Liver (tissue), 9 donors: ENCODE measurements around the gene CCDC92B. TPM values are rescaled to one million over a fixed set of nuclear protein-coding genes. Genes with fewer than 3 reads are reported as not detected.

Experiments
- DNase-seq: peaks from one replicate; pipeline ENCODE4 v3.0.0-alpha.2; 2017; ENCODE audit warnings: low spot score
- H3K27ac ChIP-seq, 2 donors: one replicate each; pipeline ENCODE4 v1.7.0; 2013; ENCODE audit warnings: inconsistent platforms in 2 of 2, low read length in 2 of 2, control low read depth in 1 of 2, low read depth in 1 of 2, mild to moderate bottlenecking in 1 of 2
- H3K27me3 ChIP-seq, 4 donors: one replicate each; pipeline versions ENCODE4 v1.6.1 to v1.7.0; 2013; ENCODE audit warnings: low read length in 3 of 4, inconsistent platforms in 1 of 4, mild to moderate bottlenecking in 1 of 4, moderate library complexity in 1 of 4; ENCODE audit not compliant: control insufficient read depth in 4 of 4, insufficient read depth in 4 of 4
- H3K36me3 ChIP-seq, 4 donors: one replicate each; pipeline versions ENCODE4 v1.6.1 to v1.7.0; 2013; ENCODE audit warnings: low read length in 3 of 4, mild to moderate bottlenecking in 3 of 4, low read depth in 1 of 4, moderate library complexity in 1 of 4; ENCODE audit not compliant: control insufficient read depth in 4 of 4, insufficient read depth in 3 of 4
- H3K4me1 ChIP-seq, 4 donors: one replicate each; pipeline versions ENCODE4 v1.6.1 to v1.7.0; 2013; ENCODE audit warnings: low read length in 3 of 4, mild to moderate bottlenecking in 3 of 4, moderate library complexity in 1 of 4; ENCODE audit not compliant: control insufficient read depth in 4 of 4, insufficient read depth in 4 of 4
- H3K4me3 ChIP-seq, 3 donors: one replicate each; pipeline versions ENCODE4 v1.6.1 to v1.7.0; 2013; ENCODE audit warnings: low read length in 3 of 3, control low read depth in 1 of 3, low read depth in 1 of 3, mild to moderate bottlenecking in 1 of 3
- H3K9ac ChIP-seq, 2 donors: one replicate each; pipeline ENCODE4 v1.7.0; 2013; ENCODE audit warnings: low read length in 2 of 2, mild to moderate bottlenecking in 2 of 2, moderate library complexity in 2 of 2, control low read depth in 1 of 2, low read depth in 1 of 2
- H3K9me3 ChIP-seq, 4 donors: one replicate each; pipeline versions ENCODE4 v1.6.1 to v1.7.0; 2013; ENCODE audit warnings: low read length in 3 of 4; ENCODE audit not compliant: control insufficient read depth in 4 of 4
- ATF3 ChIP-seq: IDR thresholded peaks from 2 replicates; pipeline ENCODE4 v1.6.1; 2016; ENCODE audit warnings: antibody characterized with exemption
- EGR1 ChIP-seq, 2 donors: IDR thresholded peaks; 2 replicates each; pipeline ENCODE4 v1.6.1; 2016 to 2018; ENCODE audit warnings: antibody characterized with exemption in 2 of 2, low read depth in 2 of 2
- FOXA1 ChIP-seq: IDR thresholded peaks from 2 replicates; pipeline ENCODE4 v1.6.1; 2016; ENCODE audit warnings: antibody characterized with exemption
- FOXA2 ChIP-seq: IDR thresholded peaks from 2 replicates; pipeline ENCODE4 v1.6.1; 2016; ENCODE audit warnings: antibody characterized with exemption
- GABPA ChIP-seq, 2 donors: IDR thresholded peaks in 1 of 2; conservative IDR thresholded peaks in 1 of 2; 2 replicates each; pipeline ENCODE4 v1.6.1; 2016; ENCODE audit warnings: antibody characterized with exemption in 2 of 2, mild to moderate bottlenecking in 1 of 2, moderate library complexity in 1 of 2
- HNF4A ChIP-seq, 2 donors: conservative IDR thresholded peaks; 2 replicates each; pipeline ENCODE4 v1.6.1; 2016; ENCODE audit warnings: antibody characterized with exemption in 2 of 2, mild to moderate bottlenecking in 2 of 2
- JUND ChIP-seq, 2 donors: IDR thresholded peaks; 2 replicates each; pipeline ENCODE4 v1.6.1; 2016; ENCODE audit warnings: antibody characterized with exemption in 2 of 2
- RAD21 ChIP-seq, 2 donors: IDR thresholded peaks; 2 replicates each; pipeline ENCODE4 v1.6.1; 2016; ENCODE audit warnings: antibody characterized with exemption in 2 of 2, mild to moderate bottlenecking in 2 of 2
- RXRA ChIP-seq, 2 donors: IDR thresholded peaks; 2 replicates each; pipeline ENCODE4 v1.6.1; 2017 to 2018; ENCODE audit warnings: antibody characterized with exemption in 2 of 2, mild to moderate bottlenecking in 1 of 2
- SP1 ChIP-seq: IDR thresholded peaks from 2 replicates; pipeline ENCODE4 v1.6.1; 2018; ENCODE audit warnings: antibody characterized with exemption, mild to moderate bottlenecking
- TAF1 ChIP-seq: conservative IDR thresholded peaks from 2 replicates; pipeline ENCODE4 v1.6.1; 2016; ENCODE audit warnings: antibody characterized with exemption, mild to moderate bottlenecking
- YY1 ChIP-seq: IDR thresholded peaks from 2 replicates; pipeline ENCODE4 v1.6.1; 2016; ENCODE audit warnings: antibody characterized with exemption, mild to moderate bottlenecking
- WGBS: extraction: QIAGEN DNeasy Blood & Tissue Kit; methylation state at CpG from one replicate; pipeline ENCODE4 v1.1.7; 2013; 5-methylcytosine and 5-hydroxymethylcytosine counted together
- polyA plus RNA-seq, 2 donors: library from polyadenylated mRNA; stranded (reverse) in 1 of 2; unstranded in 1 of 2; fragments of 200-250 nt in 1 of 2; fragments of >200 nt in 1 of 2; fragmentation: Nextera tagmentation in 1 of 2; extraction: Ambion mirVana in 1 of 2; gene quantifications; one replicate each; pipeline versions ENCODE4 v1.2.1 to v1.2.3, GENCODE V29; 2013 to 2015
- total RNA-seq, 2 donors: library from RNA; depleted of rRNA; stranded (reverse); fragments of >200 nt; gene quantifications; one replicate each; pipeline ENCODE4 v1.2.3, GENCODE V29; 2014
- TF ChIP-seq, protein P1 (sequence below): IDR thresholded peaks from 2 replicates; pipeline ENCODE4 v1.6.1; 2016; ENCODE audit warnings: antibody characterized with exemption
- TF ChIP-seq, protein P2 (sequence below): fragments of 150-350 bp; IDR thresholded peaks from 2 replicates; pipeline ENCODE4 v1.5.1; 2017; ENCODE audit warnings: improper control_type of control experiment, low read depth, low read length; ENCODE audit not compliant: missing input control
- TF ChIP-seq, protein P3 (sequence below): IDR thresholded peaks from 2 replicates; pipeline ENCODE4 v1.6.1; 2016; ENCODE audit warnings: antibody characterized with exemption, mild to moderate bottlenecking
- donor health status: healthy.
- donor health status: healthy.
- donor health status: healthy.
- donor health status: healthy.
- donor health status: healthy.

Gene CCDC92B
- total and polyA plus RNA-seq, 4 donors: not detected

GRCh38 chr17:2722611-2723010, 26.8 kb downstream of the CCDC92B start (continued):
- TF ChIP-seq, protein P1, sequence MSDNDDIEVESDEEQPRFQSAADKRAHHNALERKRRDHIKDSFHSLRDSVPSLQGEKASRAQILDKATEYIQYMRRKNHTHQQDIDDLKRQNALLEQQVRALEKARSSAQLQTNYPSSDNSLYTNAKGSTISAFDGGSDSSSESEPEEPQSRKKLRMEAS: no peak
- TF ChIP-seq JUND (IDR thresholded peaks at IDR 0.05) (no peak), GABPA (IDR thresholded peaks at IDR 0.05 in 1 of 2, conservative IDR thresholded peaks at IDR 0.05 in 1 of 2) (no peak), RXRA (IDR thresholded peaks at IDR 0.05) (no peak), FOXA1 (no peak), EGR1 (IDR thresholded peaks at IDR 0.05; ENCODE audit: low read depth in 2 of 2) (no peak)

GRCh38 chr17:2721603-2722002, 27.8 kb downstream of the CCDC92B start:
- H3K27me3 ChIP-seq: peaks cover 0 to 7% (median under 1%) of the 10 kb centered on the region in 4 donors
- H3K9ac ChIP-seq: no peak overlapping the region
- 77% methylated on average over 4 of the region's 4 CpGs for WGBS
- no peaks in the 10 kb centered on the region for H3K9me3 ChIP-seq
- H3K36me3 ChIP-seq: no peaks in the 10 kb centered on the region
- no peak for TF ChIP-seq TAF1
- TF ChIP-seq, protein P1: no peak
- no peak for TF ChIP-seq HNF4A (conservative IDR thresholded peaks at IDR 0.05)
- TF ChIP-seq, protein P2, sequence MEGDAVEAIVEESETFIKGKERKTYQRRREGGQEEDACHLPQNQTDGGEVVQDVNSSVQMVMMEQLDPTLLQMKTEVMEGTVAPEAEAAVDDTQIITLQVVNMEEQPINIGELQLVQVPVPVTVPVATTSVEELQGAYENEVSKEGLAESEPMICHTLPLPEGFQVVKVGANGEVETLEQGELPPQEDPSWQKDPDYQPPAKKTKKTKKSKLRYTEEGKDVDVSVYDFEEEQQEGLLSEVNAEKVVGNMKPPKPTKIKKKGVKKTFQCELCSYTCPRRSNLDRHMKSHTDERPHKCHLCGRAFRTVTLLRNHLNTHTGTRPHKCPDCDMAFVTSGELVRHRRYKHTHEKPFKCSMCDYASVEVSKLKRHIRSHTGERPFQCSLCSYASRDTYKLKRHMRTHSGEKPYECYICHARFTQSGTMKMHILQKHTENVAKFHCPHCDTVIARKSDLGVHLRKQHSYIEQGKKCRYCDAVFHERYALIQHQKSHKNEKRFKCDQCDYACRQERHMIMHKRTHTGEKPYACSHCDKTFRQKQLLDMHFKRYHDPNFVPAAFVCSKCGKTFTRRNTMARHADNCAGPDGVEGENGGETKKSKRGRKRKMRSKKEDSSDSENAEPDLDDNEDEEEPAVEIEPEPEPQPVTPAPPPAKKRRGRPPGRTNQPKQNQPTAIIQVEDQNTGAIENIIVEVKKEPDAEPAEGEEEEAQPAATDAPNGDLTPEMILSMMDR: no peak
- no peak for TF ChIP-seq FOXA1
- no peak for TF ChIP-seq ATF3
- TF ChIP-seq FOXA2: no peak
- TF ChIP-seq, protein P3, sequence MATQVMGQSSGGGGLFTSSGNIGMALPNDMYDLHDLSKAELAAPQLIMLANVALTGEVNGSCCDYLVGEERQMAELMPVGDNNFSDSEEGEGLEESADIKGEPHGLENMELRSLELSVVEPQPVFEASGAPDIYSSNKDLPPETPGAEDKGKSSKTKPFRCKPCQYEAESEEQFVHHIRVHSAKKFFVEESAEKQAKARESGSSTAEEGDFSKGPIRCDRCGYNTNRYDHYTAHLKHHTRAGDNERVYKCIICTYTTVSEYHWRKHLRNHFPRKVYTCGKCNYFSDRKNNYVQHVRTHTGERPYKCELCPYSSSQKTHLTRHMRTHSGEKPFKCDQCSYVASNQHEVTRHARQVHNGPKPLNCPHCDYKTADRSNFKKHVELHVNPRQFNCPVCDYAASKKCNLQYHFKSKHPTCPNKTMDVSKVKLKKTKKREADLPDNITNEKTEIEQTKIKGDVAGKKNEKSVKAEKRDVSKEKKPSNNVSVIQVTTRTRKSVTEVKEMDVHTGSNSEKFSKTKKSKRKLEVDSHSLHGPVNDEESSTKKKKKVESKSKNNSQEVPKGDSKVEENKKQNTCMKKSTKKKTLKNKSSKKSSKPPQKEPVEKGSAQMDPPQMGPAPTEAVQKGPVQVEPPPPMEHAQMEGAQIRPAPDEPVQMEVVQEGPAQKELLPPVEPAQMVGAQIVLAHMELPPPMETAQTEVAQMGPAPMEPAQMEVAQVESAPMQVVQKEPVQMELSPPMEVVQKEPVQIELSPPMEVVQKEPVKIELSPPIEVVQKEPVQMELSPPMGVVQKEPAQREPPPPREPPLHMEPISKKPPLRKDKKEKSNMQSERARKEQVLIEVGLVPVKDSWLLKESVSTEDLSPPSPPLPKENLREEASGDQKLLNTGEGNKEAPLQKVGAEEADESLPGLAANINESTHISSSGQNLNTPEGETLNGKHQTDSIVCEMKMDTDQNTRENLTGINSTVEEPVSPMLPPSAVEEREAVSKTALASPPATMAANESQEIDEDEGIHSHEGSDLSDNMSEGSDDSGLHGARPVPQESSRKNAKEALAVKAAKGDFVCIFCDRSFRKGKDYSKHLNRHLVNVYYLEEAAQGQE: no peak
- H3K27ac ChIP-seq: no peak overlapping the region
- H3K4me3 ChIP-seq: no peak overlapping the region
- peaks cover 3 to 10% (median 6%) of the 10 kb centered on the region in 4 donors for H3K4me1 ChIP-seq
- no peak for DNase-seq

DNA sequence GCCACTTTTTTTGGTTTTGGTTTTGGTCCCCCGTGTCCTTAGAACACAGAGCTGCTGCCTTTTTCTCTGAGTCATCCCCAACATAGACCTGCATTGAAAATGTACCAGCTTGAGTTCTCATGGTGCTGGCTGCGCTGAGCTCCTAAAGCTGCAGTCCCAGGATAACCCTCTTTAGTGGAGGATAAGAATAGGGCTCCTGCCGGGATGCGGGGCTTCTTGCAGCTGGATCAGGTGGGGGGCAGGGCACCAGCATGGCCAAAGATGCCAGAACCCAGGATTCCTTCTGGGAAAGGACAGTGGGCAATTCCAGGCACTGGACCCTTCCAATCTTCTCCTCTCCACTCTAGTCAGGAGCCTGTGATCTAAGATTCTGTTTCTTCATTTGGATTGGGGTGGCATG, 29.6 kb downstream of the CCDC92B start:
- no peak overlapping the region for H3K4me3 ChIP-seq
- WGBS: 68% methylated on average over 4 of the region's 4 CpGs
- no peaks in the 10 kb centered on the region for H3K9me3 ChIP-seq
- no peak overlapping the region for H3K27ac ChIP-seq
- TF ChIP-seq GABPA (IDR thresholded peaks at IDR 0.05 in 1 of 2, conservative IDR thresholded peaks at IDR 0.05 in 1 of 2): no peak
- TF ChIP-seq, protein P1: no peak
- TF ChIP-seq EGR1 (IDR thresholded peaks at IDR 0.05; ENCODE audit: low read depth in 2 of 2): no peak
- no peak for TF ChIP-seq ATF3
- no peak for TF ChIP-seq YY1
- TF ChIP-seq, protein P2: no peak
- TF ChIP-seq, protein P3: no peak
- TF ChIP-seq FOXA2: no peak
- no peak for TF ChIP-seq RAD21 (IDR thresholded peaks at IDR 0.05)
- TF ChIP-seq SP1: no peak
- H3K4me1 ChIP-seq: peaks cover 2 to 9% (median 6%) of the 10 kb centered on the region in 4 donors
- H3K9ac ChIP-seq: no peak overlapping the region
- H3K27me3 ChIP-seq: peaks cover 0 to 7% (median under 1%) of the 10 kb centered on the region in 4 donors
- H3K36me3 ChIP-seq: no peaks in the 10 kb centered on the region
- no peak for DNase-seq
